ENCODE measurements around the gene VAX1. TPM values are rescaled to one million over a fixed set of nuclear protein-coding genes. Genes with fewer than 3 reads are reported as not detected.

Gene VAX1
- total RNA-seq, 1 experiment from 2014 or later, result not detected

DNA sequence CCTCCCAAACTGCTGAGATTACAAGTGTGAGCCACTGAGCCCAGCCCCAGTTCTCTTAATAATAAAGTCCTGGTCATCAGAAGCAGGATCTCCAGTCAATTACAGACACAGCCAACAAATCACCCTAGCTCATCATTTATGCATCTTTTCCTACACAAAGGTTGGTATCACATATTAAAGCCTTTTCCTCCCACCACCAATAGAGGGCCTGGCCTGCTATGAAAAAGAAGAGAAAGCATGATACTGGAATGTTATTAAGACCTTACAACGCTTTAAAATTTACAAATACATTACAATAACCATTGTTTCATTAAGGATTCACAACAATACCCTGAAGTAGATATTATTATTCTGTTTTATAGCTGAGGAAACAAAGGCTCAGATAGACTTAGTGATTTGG is 25.9 kb downstream of the VAX1 start:
- Histone ChIP-seq H3K79me2 (ENCODE audit: insufficient read depth, low read length) (no peaks in the 10 kb centered on the region), H4K5ac (ENCODE audit: insufficient read length, low read depth, low read length) (no peak overlapping the region), H3K27me3 (ENCODE audit: insufficient read depth, low read length) (no peaks in the 10 kb centered on the region), H4K91ac (ENCODE audit: insufficient read length, low read depth, low read length) (no peak overlapping the region), H2BK12ac (ENCODE audit: insufficient read length, low read depth, low read length) (no peak overlapping the region), H2BK120ac (ENCODE audit: low read depth, low read length, poor library complexity, severe bottlenecking) (no peak overlapping the region), H3K4me2 (ENCODE audit: insufficient read depth, insufficient read length, low read length) (no peak overlapping the region), H2BK15ac (ENCODE audit: low read depth, low read length) (no peak overlapping the region), H3K4ac (ENCODE audit: low read depth, low read length) (no peak overlapping the region), H3K14ac (ENCODE audit: insufficient read depth, low read length) (no peak overlapping the region), H3T11ph (ENCODE audit: low read length) (no peak overlapping the region), H3K23me2 (ENCODE audit: insufficient read length, low read depth, low read length, poor library complexity, severe bottlenecking) (no peaks in the 10 kb centered on the region), H2BK5ac (ENCODE audit: insufficient read length, low read length) (no peak overlapping the region), H4K8ac (replicated peaks; ENCODE audit: insufficient read length, low read depth, low read length) (no peak overlapping the region), H2AK5ac (ENCODE audit: insufficient read length, low read length) (no peak overlapping the region), H2BK20ac (ENCODE audit: low read depth, low read length, poor library complexity, severe bottlenecking) (no peak overlapping the region), H3K56ac (ENCODE audit: insufficient read length, low read depth, low read length) (no peak overlapping the region), H3K23ac (ENCODE audit: insufficient read length, low read depth, low read length) (no peak overlapping the region), H3K4me1 (ENCODE audit: insufficient read depth, low read length) (no peaks in the 10 kb centered on the region), H3K79me1 (ENCODE audit: insufficient read depth, low read depth, low read length, poor library complexity, severe bottlenecking) (no peaks in the 10 kb centered on the region), H3K18ac (ENCODE audit: insufficient read length, low read depth, low read length) (no peak overlapping the region), H3K27ac (ENCODE audit: insufficient read length, low read depth, low read length) (no peak overlapping the region), H3K9ac (ENCODE audit: extremely low read depth, insufficient read length, low read length) (no peak overlapping the region), H4K20me1 (ENCODE audit: control insufficient read depth, insufficient read depth, insufficient read length) (no peaks in the 10 kb centered on the region), H2AFZ (ENCODE audit: low read length) (no peak overlapping the region), H3K9me3 (ENCODE audit: control insufficient read depth, low read depth, low read length) (no peaks in the 10 kb centered on the region)
- Mint-ChIP-seq H3K27ac (no peak overlapping the region), H3K36me3 (ENCODE audit: insufficient read depth in 1 of 3, low read depth in 3 of 3) (no peaks in the 10 kb centered on the region), H3K27me3 (ENCODE audit: low read depth) (peaks cover 57% of the 10 kb centered on the region), H3K4me1 (peaks cover 0 to 4% of the 10 kb centered on the region in 2 experiments; a peak in 2 of 4 replicates), H3K9me3 (no peaks in the 10 kb centered on the region), H3K4me3 (no peak overlapping the region)
- DNase-seq, result no peak
- WGBS (ENCODE audit: extremely low coverage, insufficient read length, low lambda C conversion rate), result no CpG with 5 or more reads among the region's 1 CpG
- TF ChIP-seq, protein P1, sequence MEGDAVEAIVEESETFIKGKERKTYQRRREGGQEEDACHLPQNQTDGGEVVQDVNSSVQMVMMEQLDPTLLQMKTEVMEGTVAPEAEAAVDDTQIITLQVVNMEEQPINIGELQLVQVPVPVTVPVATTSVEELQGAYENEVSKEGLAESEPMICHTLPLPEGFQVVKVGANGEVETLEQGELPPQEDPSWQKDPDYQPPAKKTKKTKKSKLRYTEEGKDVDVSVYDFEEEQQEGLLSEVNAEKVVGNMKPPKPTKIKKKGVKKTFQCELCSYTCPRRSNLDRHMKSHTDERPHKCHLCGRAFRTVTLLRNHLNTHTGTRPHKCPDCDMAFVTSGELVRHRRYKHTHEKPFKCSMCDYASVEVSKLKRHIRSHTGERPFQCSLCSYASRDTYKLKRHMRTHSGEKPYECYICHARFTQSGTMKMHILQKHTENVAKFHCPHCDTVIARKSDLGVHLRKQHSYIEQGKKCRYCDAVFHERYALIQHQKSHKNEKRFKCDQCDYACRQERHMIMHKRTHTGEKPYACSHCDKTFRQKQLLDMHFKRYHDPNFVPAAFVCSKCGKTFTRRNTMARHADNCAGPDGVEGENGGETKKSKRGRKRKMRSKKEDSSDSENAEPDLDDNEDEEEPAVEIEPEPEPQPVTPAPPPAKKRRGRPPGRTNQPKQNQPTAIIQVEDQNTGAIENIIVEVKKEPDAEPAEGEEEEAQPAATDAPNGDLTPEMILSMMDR (conservative IDR thresholded peaks at IDR 0.05), result peak; percentile 63
